Vagina (tissue), 2 donors: ENCODE measurements around the gene YAP1. TPM values are rescaled to one million over a fixed set of nuclear protein-coding genes. Genes with fewer than 3 reads are reported as not detected.

Source experiments
- DNase-seq, 2 donors: peaks; one replicate each; pipeline ENCODE4 v3.0.0-alpha.2; 2017; ENCODE audit errors: extremely low spot score in 2 of 2
- H3K27ac ChIP-seq: fragments of 200-600 bp; sonication (generic); one replicate; pipeline ENCODE4 v1.5.1; 2019
- H3K27me3 ChIP-seq: fragments of 200-600 bp; sonication (generic); one replicate; pipeline ENCODE4 v1.5.1; 2019
- H3K36me3 ChIP-seq, 2 donors: fragments of 200-600 bp; sonication (generic); one replicate each; pipeline ENCODE4 v1.5.1; 2017 to 2019
- H3K4me1 ChIP-seq: fragments of 200-600 bp; sonication (generic); one replicate; pipeline ENCODE4 v1.5.1; 2019
- H3K4me3 ChIP-seq, 2 donors: fragments of 200-600 bp; sonication (generic); 1 replicate in 1 of 2; 2 replicates in 1 of 2; pipeline ENCODE4 v1.5.1; 2016 to 2019
- H3K9me3 ChIP-seq: fragments of 200-600 bp; sonication (generic); one replicate; pipeline ENCODE4 v1.5.1; 2019
- POLR2A ChIP-seq, 2 donors: fragments of 450-650 bp; IDR thresholded peaks; one replicate each; pipeline ENCODE4 v1.6.1; 2017; ENCODE audit warnings: antibody characterized with exemption in 2 of 2, mild to moderate bottlenecking in 2 of 2, moderate library complexity in 2 of 2
- POLR2AphosphoS5 ChIP-seq, 2 donors: sonication (generic); formaldehyde crosslinking; IDR thresholded peaks; one replicate each; pipeline ENCODE4 v1.9.0; 2017; ENCODE audit warnings: antibody characterized with exemption in 2 of 2, mild to moderate bottlenecking in 2 of 2, low read depth in 1 of 2; ENCODE audit not compliant: insufficient read depth in 1 of 2
- intact Hi-C: fragments of 100-400 bp; cut with DNase I; formaldehyde crosslinking; loops from one replicate; pipeline ENCODE4 v1.15.1; 2023
- total RNA-seq: library from RNA; depleted of rRNA; stranded (reverse); fragments of >200 nt; gene quantifications from one replicate; pipeline ENCODE4 v1.2.3, GENCODE V29; 2016
- TF ChIP-seq, protein P1 (sequence below), 3 experiments: fragments of 450-650 bp in 2 of 3; fragments of 200-600 bp in 1 of 3; sonication (generic) in 1 of 3; IDR thresholded peaks; one replicate each; pipeline ENCODE4 v1.5.1; 2017 to 2019; ENCODE audit warnings: antibody characterized with exemption in 3 of 3, mild to moderate bottlenecking in 2 of 3, moderate library complexity in 2 of 3

Gene YAP1
- total RNA-seq, 1 donor from 2014 or later, result 232 TPM

DNA sequence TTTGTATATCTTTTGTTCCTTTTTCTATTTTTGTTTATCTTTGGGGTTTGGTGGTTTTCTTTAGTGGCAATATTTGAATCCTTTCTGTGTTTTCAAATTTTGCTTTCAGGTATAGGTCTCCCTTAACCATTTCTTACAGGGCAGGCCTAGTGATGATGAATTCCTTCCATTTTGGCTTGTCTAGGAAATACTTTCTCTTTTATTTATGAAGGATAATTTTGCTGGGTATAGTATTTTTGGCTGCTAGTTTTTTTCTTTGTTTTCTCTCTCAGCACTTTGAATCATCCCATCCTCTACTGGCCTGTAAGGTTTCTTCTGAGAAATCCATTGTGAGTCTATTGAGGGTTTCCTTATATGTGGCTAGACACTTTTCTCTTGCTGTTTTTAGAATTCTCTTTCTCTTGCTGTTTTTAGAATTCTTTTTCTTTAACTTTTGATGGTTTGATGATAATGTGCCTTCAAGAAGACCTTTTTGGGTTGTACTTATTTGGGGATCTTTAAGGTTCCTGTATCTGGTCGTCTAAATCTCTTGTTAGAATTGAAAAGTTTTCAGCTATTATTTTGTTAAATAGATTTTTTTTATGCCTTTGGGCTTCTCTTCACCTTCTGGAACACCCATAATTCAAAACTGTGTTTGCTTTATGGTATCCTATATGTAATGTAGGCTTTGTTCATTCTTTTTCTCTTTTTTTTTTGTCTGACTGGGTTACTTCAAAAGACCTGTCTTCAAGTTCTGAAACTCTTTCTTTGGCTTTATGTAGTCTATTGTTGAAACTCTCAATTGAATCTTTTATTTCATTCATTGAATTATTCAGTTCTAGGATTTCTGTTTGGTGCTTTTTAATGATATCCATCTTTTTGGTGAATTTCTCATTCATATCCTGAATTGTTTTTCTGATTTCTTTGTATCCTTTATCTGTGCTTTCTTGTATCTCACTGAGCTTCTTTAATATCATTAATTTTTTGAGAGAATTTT, 38.5 kb upstream of the YAP1 start:
- no peak overlapping the region for H3K27ac ChIP-seq
- peaks cover 13% of the 10 kb centered on the region for H3K9me3 ChIP-seq
- H3K27me3 ChIP-seq, result no peaks in the 10 kb centered on the region
- no peak overlapping the region for H3K4me3 ChIP-seq
- H3K36me3 ChIP-seq, result no peaks in the 10 kb centered on the region
- intact Hi-C loops, result no loop called here
- DNase-seq, result no peak
- TF ChIP-seq POLR2A (IDR thresholded peaks at IDR 0.05) (no peak), POLR2AphosphoS5 (IDR thresholded peaks at IDR 0.05; ENCODE audit: insufficient read depth in 1 of 2, low read depth in 1 of 2) (no peak)
- TF ChIP-seq, protein P1, sequence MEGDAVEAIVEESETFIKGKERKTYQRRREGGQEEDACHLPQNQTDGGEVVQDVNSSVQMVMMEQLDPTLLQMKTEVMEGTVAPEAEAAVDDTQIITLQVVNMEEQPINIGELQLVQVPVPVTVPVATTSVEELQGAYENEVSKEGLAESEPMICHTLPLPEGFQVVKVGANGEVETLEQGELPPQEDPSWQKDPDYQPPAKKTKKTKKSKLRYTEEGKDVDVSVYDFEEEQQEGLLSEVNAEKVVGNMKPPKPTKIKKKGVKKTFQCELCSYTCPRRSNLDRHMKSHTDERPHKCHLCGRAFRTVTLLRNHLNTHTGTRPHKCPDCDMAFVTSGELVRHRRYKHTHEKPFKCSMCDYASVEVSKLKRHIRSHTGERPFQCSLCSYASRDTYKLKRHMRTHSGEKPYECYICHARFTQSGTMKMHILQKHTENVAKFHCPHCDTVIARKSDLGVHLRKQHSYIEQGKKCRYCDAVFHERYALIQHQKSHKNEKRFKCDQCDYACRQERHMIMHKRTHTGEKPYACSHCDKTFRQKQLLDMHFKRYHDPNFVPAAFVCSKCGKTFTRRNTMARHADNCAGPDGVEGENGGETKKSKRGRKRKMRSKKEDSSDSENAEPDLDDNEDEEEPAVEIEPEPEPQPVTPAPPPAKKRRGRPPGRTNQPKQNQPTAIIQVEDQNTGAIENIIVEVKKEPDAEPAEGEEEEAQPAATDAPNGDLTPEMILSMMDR (IDR thresholded peaks at IDR 0.05), result no peak
- H3K4me1 ChIP-seq, result no peaks in the 10 kb centered on the region

DNA sequence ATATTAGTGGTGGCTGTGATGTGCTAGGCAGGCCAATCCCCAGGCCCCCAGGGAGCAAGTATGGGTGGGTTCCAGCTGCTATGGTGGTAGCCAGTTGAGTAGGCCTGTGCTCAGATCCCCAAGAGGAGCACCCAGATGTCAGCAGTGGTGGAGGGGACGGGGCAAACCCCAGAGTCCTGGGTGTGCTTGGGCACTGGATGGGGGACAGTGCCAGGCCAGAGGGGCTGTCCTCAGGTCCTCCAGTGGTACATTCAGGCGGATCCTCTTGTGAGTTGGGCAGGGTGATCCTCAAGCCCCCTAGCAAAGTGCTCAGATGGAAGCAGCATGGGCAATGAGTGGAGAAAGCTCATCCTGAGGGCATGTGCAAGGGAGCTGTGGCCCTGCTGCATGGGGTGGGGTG, 37.0 kb upstream of the YAP1 start:
- Histone ChIP-seq H3K27me3 (no peaks in the 10 kb centered on the region), H3K4me1 (no peaks in the 10 kb centered on the region), H3K9me3 (peaks cover 13% of the 10 kb centered on the region), H3K36me3 (no peaks in the 10 kb centered on the region), H3K27ac (no peak overlapping the region), H3K4me3 (no peak overlapping the region)
- intact Hi-C loops, result no loop called here
- no peak for DNase-seq
- TF ChIP-seq POLR2AphosphoS5 (IDR thresholded peaks at IDR 0.05; ENCODE audit: insufficient read depth in 1 of 2, low read depth in 1 of 2) (no peak), POLR2A (IDR thresholded peaks at IDR 0.05) (no peak)
- TF ChIP-seq, protein P1 (IDR thresholded peaks at IDR 0.05), result no peak

GRCh38 chr11:102079625-102080024, 30.6 kb upstream of the YAP1 start:
- Histone ChIP-seq H3K27me3 (no peaks in the 10 kb centered on the region), H3K27ac (no peak overlapping the region), H3K36me3 (no peaks in the 10 kb centered on the region), H3K4me3 (no peak overlapping the region), H3K9me3 (no peaks in the 10 kb centered on the region), H3K4me1 (no peaks in the 10 kb centered on the region)
- TF ChIP-seq POLR2AphosphoS5 (IDR thresholded peaks at IDR 0.05; ENCODE audit: insufficient read depth in 1 of 2, low read depth in 1 of 2), result no peak
- TF ChIP-seq, protein P1 (IDR thresholded peaks at IDR 0.05), result no peak
- TF ChIP-seq POLR2A (IDR thresholded peaks at IDR 0.05), result no peak
- no peak for DNase-seq
- intact Hi-C loops, result no loop called here

DNA sequence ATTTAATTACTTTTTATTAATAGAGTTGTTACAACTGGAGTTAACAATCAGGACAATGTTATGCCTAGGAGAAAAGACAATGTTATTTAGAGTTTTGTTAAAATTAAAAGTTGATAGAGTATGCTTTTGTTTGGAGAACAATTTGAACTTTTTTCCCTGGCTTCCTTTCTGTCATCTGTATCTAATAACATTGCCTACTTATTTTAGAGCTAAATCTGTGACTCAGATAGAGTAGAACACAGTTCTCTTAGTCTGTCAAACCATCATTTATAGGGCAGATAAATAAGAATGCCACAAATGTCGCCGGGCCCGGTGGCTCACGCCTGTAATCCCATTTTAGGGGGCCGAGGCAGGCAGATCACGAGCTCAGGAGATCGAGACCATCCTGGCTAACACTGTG, 28.9 kb upstream of the YAP1 start:
- no peaks in the 10 kb centered on the region for H3K36me3 ChIP-seq
- intact Hi-C loops, result no loop called here
- no peaks in the 10 kb centered on the region for H3K27me3 ChIP-seq
- no peak for DNase-seq
- H3K9me3 ChIP-seq, result no peaks in the 10 kb centered on the region
- no peak for TF ChIP-seq POLR2A (IDR thresholded peaks at IDR 0.05)
- TF ChIP-seq POLR2AphosphoS5 (IDR thresholded peaks at IDR 0.05; ENCODE audit: insufficient read depth in 1 of 2, low read depth in 1 of 2), result no peak
- TF ChIP-seq, protein P1 (IDR thresholded peaks at IDR 0.05), result no peak
- no peak overlapping the region for H3K4me3 ChIP-seq
- no peaks in the 10 kb centered on the region for H3K4me1 ChIP-seq
- H3K27ac ChIP-seq, result no peak overlapping the region
